Measurements from ENCODE around the gene GIN1.

The GIN1 gene

GRCh38 chr5:103036601-103037000 is 83.3 kb downstream of the GIN1 start:
- no peaks in the 10 kb centered on the region for H3K4me1 ChIP-seq (ENCODE audit: control insufficient read depth, insufficient read depth, low read length)
- no peak overlapping the region for H3K9ac ChIP-seq (ENCODE audit: low read length)
- peaks cover 13% of the 10 kb centered on the region for H3K9me3 ChIP-seq (ENCODE audit: control insufficient read depth, insufficient read depth, low read depth, low read length)
- H3K27ac ChIP-seq (ENCODE audit: low read depth, low read length) = no peak overlapping the region
- 0 out of 2 replicates have a peak, but pooled peaks cover 2% of the 10 kb centered on the region for H3K36me3 ChIP-seq (ENCODE audit: control insufficient read depth, insufficient read depth, low read length)
- no peak overlapping the region for H3K4me3 ChIP-seq (ENCODE audit: low read depth, low read length)
- H3K27me3 ChIP-seq (ENCODE audit: control insufficient read depth, insufficient read depth, low read length) = no peaks in the 10 kb centered on the region

All from HUES6 (cell line).